Measurements from ENCODE around the gene BAD. TPM values are rescaled to one million over a fixed set of nuclear protein-coding genes. Genes with fewer than 3 reads are reported as not detected.

The BAD gene
- polyA plus RNA-seq, 1 donor (not counting 4 experiments of a cell fraction or from before 2014, with no cell fraction given), result 58.3 TPM

- no peak within 1 kb of the TSS for H3K27ac ChIP-seq (ENCODE audit: control insufficient read depth, insufficient read depth, low read length)
- no peaks in the 10 kb centered on the region for H3K9me3 ChIP-seq (ENCODE audit: control insufficient read depth, low read depth, low read length)
- H2AFZ ChIP-seq (ENCODE audit: control insufficient read depth, low read length), result no peak within 1 kb of the TSS
- no peaks in the 10 kb centered on the region for H4K20me1 ChIP-seq (ENCODE audit: control insufficient read depth, extremely low read depth, insufficient read depth, low read length)
- no peaks in the 10 kb centered on the region for H3K9me1 ChIP-seq (ENCODE audit: control insufficient read depth, extremely low read depth, insufficient read depth, low read length)
- TF ChIP-seq CTCF (optimal IDR thresholded peaks at IDR 0.05 in 1 of 3, IDR thresholded peaks at IDR 0.05 in 1 of 3, conservative IDR thresholded peaks at IDR 0.05 in 1 of 3; ENCODE audit: extremely low read depth in 1 of 3, insufficient read depth in 2 of 3, low read length in 3 of 3) (no peak), EZH2 (IDR thresholded peaks at IDR 0.05; ENCODE audit: low read length) (peak; percentile 58)
- no peak within 1 kb of the TSS for H3K9ac ChIP-seq (ENCODE audit: control insufficient read depth, extremely low read depth, insufficient read depth, low read length)
- peak within 1 kb of the TSS; percentile 48 for H3K4me2 ChIP-seq (ENCODE audit: control insufficient read depth, extremely low read depth, insufficient read depth, low read depth, low read length)
- H3K27me3 ChIP-seq (ENCODE audit: control insufficient read depth, extremely low read depth, insufficient read depth, low read length), result peaks cover 34% of the 10 kb centered on the region
- H3K36me3 ChIP-seq (ENCODE audit: control insufficient read depth in 2 of 2, extremely low read depth in 1 of 2, insufficient read depth in 2 of 2, low read length in 2 of 2), result peaks cover 0 to 4% of the 10 kb centered on the region in 2 experiments
- dilution Hi-C loops (cut with MboI; ENCODE audit: extremely low pct_ligation_motif_present, low sequenced_read_pairs), result no loop called here
- FAIRE-seq, result no peak
- no peak for DNase-seq (ENCODE audit: low read depth, low spot score)
- peaks cover 6% of the 10 kb centered on the region for H3K4me1 ChIP-seq (ENCODE audit: control insufficient read depth, extremely low read depth, insufficient read depth, low read length)
- H3K4me3 ChIP-seq (ENCODE audit: control insufficient read depth in 2 of 3, extremely low read depth in 1 of 3, insufficient read depth in 2 of 3, low read depth in 1 of 3, low read length in 3 of 3), result peak within 1 kb of the TSS; percentile 8 to 34 (median 25)
- H3K79me2 ChIP-seq (ENCODE audit: control insufficient read depth, insufficient read depth, low read length), result no peaks in the 10 kb centered on the region
Observed at GRCh38 chr11:64291262-64291751, 6.8 kb upstream of the BAD start, which contains the start of gene KCNK4. TSS of gene KCNK4 (plus strand) at chr11:64291302. CDS start at chr11:64293019, 1,717 bp downstream.

DNA sequence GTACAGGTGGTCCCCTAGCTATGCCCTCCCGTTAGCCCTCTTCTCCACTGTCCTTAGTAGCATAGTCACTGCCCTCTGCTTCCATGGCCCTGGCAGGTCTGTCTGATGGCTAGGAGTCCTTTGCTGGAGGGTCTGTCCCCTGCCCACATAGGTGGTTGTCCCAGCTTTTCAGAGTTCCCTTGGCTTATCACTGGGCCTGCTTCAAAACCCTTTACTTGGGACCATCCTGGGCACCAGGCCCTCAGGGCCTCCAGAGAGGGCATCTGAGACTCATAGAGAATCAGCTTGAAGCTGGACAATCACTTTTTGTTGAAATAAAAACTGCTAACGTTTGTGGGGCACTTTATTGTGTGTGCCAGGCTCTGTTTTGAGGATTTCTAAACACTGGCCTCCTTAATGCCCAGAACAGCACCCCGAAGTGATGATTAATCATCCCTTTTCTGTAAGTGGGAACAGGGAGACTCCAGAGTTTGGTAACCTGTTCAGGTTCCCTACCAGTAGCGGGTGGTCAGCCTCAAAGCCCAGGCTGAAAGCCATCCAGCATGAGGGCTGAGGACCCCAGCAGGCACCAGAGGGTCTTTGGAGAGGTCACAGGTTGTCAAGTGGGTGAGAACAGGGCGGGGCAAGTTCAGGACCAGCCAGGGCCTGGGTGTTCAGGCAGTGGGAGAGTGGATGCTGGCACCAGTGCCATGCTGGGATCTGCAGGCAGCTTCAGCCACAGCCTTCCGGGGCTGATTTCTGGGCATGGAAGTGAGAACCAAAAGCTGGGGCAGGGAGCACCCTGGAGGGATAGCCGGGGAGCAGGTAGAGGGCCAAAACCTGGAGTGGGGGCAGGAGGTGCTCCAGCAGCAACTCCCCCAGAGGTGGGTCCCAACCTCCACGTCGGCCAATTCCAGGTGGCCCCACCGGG lies 6.1 kb upstream of the BAD start:
- H3K27ac ChIP-seq (ENCODE audit: control insufficient read depth, insufficient read depth, low read length), result no peak overlapping the region
- H3K4me3 ChIP-seq (ENCODE audit: control insufficient read depth in 2 of 3, extremely low read depth in 1 of 3, insufficient read depth in 2 of 3, low read depth in 1 of 3, low read length in 3 of 3), result no peak overlapping the region
- no peaks in the 10 kb centered on the region for H4K20me1 ChIP-seq (ENCODE audit: control insufficient read depth, extremely low read depth, insufficient read depth, low read length)
- no peak overlapping the region for H2AFZ ChIP-seq (ENCODE audit: control insufficient read depth, low read length)
- peak; percentile 34 for FAIRE-seq
- H3K4me1 ChIP-seq (ENCODE audit: control insufficient read depth, extremely low read depth, insufficient read depth, low read length), result peaks cover 10% of the 10 kb centered on the region
- TF ChIP-seq CTCF (optimal IDR thresholded peaks at IDR 0.05 in 1 of 3, IDR thresholded peaks at IDR 0.05 in 1 of 3, conservative IDR thresholded peaks at IDR 0.05 in 1 of 3; ENCODE audit: extremely low read depth in 1 of 3, insufficient read depth in 2 of 3, low read length in 3 of 3), result no peak
- TF ChIP-seq EZH2 (IDR thresholded peaks at IDR 0.05; ENCODE audit: low read length), result peak; percentile 32
- H3K36me3 ChIP-seq (ENCODE audit: control insufficient read depth in 2 of 2, extremely low read depth in 1 of 2, insufficient read depth in 2 of 2, low read length in 2 of 2), result peaks cover 0 to 4% of the 10 kb centered on the region in 2 experiments
- peaks cover 34% of the 10 kb centered on the region for H3K27me3 ChIP-seq (ENCODE audit: control insufficient read depth, extremely low read depth, insufficient read depth, low read length)
- no peak overlapping the region for H3K9ac ChIP-seq (ENCODE audit: control insufficient read depth, extremely low read depth, insufficient read depth, low read length)
- H3K9me1 ChIP-seq (ENCODE audit: control insufficient read depth, extremely low read depth, insufficient read depth, low read length), result no peaks in the 10 kb centered on the region
- no peak for DNase-seq (ENCODE audit: low read depth, low spot score)
- H3K4me2 ChIP-seq (ENCODE audit: control insufficient read depth, extremely low read depth, insufficient read depth, low read depth, low read length), result no peak overlapping the region
- dilution Hi-C loops (cut with MboI; ENCODE audit: extremely low pct_ligation_motif_present, low sequenced_read_pairs), result no loop called here
- H3K79me2 ChIP-seq (ENCODE audit: control insufficient read depth, insufficient read depth, low read length), result no peaks in the 10 kb centered on the region
- no peaks in the 10 kb centered on the region for H3K9me3 ChIP-seq (ENCODE audit: control insufficient read depth, low read depth, low read length)

Measured in keratinocyte (primary cell).